Activated CD8-positive, alpha-beta memory T cell treated with anti-CD3 and anti-CD28 coated beads, Interleukin-2, amount 10 ng/mL, durations not matched to agents 7 days and 5 days (primary cell): ENCODE data around the gene FGFBP1. TPM values are rescaled to one million over a fixed set of nuclear protein-coding genes. Genes with fewer than 3 reads are reported as not detected.

ENCODE experiments used
- ATAC-seq: fragments of 150-1000 bp; cut with Tn5 transposase; one replicate; pipeline ENCODE4 v1.10.0; 2021; ENCODE audit warnings: moderate library complexity
- CTCF ChIA-PET: fragments of 350-600 bp; sonication (Branson Sonifier 250); formaldehyde crosslinking; loops from one replicate; lab custom pipeline; 2021; ENCODE audit warnings: antibody characterized with exemption; lab: Charles Lee
- DNase-seq: peaks from one replicate; pipeline ENCODE4 v3.0.0-alpha.2; 2020
- H3K27ac Mint-ChIP-seq: one replicate; pipeline ENCODE4 v1.8.0; 2021; ENCODE audit warnings: mild to moderate bottlenecking, mixed read lengths
- H3K27me3 Mint-ChIP-seq: one replicate; pipeline ENCODE4 v1.8.0; 2021; ENCODE audit warnings: mixed read lengths
- H3K36me3 Mint-ChIP-seq: one replicate; pipeline ENCODE4 v1.8.0; 2021; ENCODE audit warnings: mild to moderate bottlenecking, mixed read lengths
- H3K4me1 Mint-ChIP-seq: one replicate; pipeline ENCODE4 v1.8.0; 2021; ENCODE audit warnings: mixed read lengths
- H3K4me3 Mint-ChIP-seq: one replicate; pipeline ENCODE4 v1.8.0; 2021; ENCODE audit warnings: mild to moderate bottlenecking, moderate library complexity, mixed read lengths
- H3K9me3 Mint-ChIP-seq: one replicate; pipeline ENCODE4 v1.8.0; 2022; ENCODE audit warnings: low read depth, mixed read lengths
- total RNA-seq, 2 experiments: library from RNA; stranded (reverse); gene quantifications; one replicate each; pipeline ENCODE4 v1.2.3, GENCODE V29; 2021

FGFBP1 gene
- total RNA-seq, 2 experiments from 2014 or later, result not detected

DNA sequence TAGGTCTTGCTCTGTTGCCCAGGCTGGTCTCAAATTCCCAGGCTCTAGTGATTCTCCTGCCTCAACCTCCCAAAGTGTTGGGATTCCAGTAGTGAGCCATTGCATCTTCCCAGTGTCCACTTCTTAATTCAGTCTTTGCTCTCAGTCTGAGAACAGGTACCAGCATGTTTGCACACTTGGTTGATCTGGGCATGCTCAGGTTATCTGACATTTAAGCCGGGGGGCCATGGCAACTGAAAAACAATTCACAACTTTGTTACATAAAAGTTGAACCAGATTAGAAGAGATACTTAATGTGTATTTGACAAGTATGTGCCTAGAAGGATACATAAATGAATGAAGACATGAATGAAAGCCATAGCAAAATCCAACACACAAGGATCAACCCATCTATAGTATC, 39.0 kb downstream of the FGFBP1 start:
- no peak for DNase-seq
- no peak for ATAC-seq
- Mint-ChIP-seq H3K4me1 (peaks cover 19% of the 10 kb centered on the region), H3K27me3 (peaks cover 66% of the 10 kb centered on the region), H3K9me3 (peaks cover 3% of the 10 kb centered on the region), H3K36me3 (no peaks in the 10 kb centered on the region), H3K4me3 (no peak overlapping the region), H3K27ac (no peak overlapping the region)
- CTCF ChIA-PET, result no interaction called here

GRCh38 chr4:15898902-15899301, 39.6 kb downstream of the FGFBP1 start:
- H3K36me3 Mint-ChIP-seq, result no peaks in the 10 kb centered on the region
- DNase-seq, result no peak
- no peak overlapping the region for H3K4me3 Mint-ChIP-seq
- no peak for ATAC-seq
- peaks cover 19% of the 10 kb centered on the region for H3K4me1 Mint-ChIP-seq
- no peak overlapping the region for H3K27ac Mint-ChIP-seq
- H3K9me3 Mint-ChIP-seq, result no peaks in the 10 kb centered on the region
- CTCF ChIA-PET, result interaction anchor here (1.7 kb wide), 1 partner anchor 16 kb away, joined by 5 read pairs; no protein-coding TSS in a partner anchor
- peaks cover 66% of the 10 kb centered on the region for H3K27me3 Mint-ChIP-seq

DNA sequence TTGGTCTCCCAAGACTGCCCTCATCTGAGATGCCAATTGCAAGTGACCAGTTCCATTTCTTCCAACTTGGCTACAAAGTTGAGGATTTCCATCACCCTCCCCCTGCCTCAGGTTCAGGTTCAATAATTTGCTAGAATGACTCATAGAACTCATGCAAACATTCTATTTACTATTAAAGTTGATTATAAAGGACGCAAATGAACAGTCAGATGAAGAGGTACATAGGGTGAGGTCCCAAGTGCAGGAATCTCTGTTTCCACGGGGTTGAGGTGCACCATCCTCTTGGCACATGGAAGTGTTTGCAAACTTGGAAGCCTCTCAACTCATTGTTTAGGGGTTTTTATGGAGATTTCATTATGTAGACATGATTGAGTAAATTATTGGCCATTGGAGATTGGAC, 41.0 kb downstream of the FGFBP1 start:
- H3K4me3 Mint-ChIP-seq, result no peak overlapping the region
- H3K4me1 Mint-ChIP-seq, result peaks cover 11% of the 10 kb centered on the region
- DNase-seq (no peak), ATAC-seq (no peak)
- no peaks in the 10 kb centered on the region for H3K9me3 Mint-ChIP-seq
- H3K27ac Mint-ChIP-seq, result no peak overlapping the region
- H3K36me3 Mint-ChIP-seq, result no peaks in the 10 kb centered on the region
- peaks cover 67% of the 10 kb centered on the region for H3K27me3 Mint-ChIP-seq
- CTCF ChIA-PET, result interaction anchor here (1.3 to 1.7 kb wide), 2 partner anchors 15 to 59 kb away, joined by 4 to 5 read pairs; no protein-coding TSS in a partner anchor

- Mint-ChIP-seq H3K9me3 (no peaks in the 10 kb centered on the region), H3K4me1 (no peaks in the 10 kb centered on the region), H3K27ac (no peak overlapping the region), H3K27me3 (peaks cover 66% of the 10 kb centered on the region), H3K4me3 (no peak overlapping the region), H3K36me3 (no peaks in the 10 kb centered on the region)
- CTCF ChIA-PET, result interaction anchor here (1.2 to 2.3 kb wide), 2 partner anchors 12 kb away, joined by 7 to 9 read pairs; no protein-coding TSS in a partner anchor
- DNase-seq (no peak), ATAC-seq (no peak)
Measured at GRCh38 chr4:15894921-15895916, 43.3 kb downstream of the FGFBP1 start.

DNA sequence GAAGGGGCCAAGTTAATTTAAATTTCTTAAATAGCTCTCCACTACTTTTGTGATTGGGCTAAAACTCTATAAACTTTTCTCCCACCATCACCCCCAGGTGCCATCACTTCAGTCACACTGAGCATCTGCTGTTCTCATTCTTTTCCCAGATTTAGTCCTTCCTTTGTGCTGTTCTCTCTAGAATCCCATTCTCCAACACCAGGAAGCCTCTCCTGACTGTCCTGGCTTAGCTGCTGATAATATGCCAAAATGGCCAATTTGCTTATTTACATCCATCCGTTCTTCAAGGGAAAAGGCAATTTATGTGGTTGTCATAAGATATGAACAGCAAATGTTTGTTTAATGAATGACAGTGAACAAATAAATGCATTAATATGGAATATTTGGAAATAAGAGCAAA, 44.1 kb downstream of the FGFBP1 start:
- H3K4me1 Mint-ChIP-seq, result no peaks in the 10 kb centered on the region
- H3K27me3 Mint-ChIP-seq, result peaks cover 60% of the 10 kb centered on the region
- no peaks in the 10 kb centered on the region for H3K9me3 Mint-ChIP-seq
- H3K27ac Mint-ChIP-seq, result no peak overlapping the region
- H3K36me3 Mint-ChIP-seq, result no peaks in the 10 kb centered on the region
- ATAC-seq, result no peak
- DNase-seq, result no peak
- no peak overlapping the region for H3K4me3 Mint-ChIP-seq
- CTCF ChIA-PET, result interaction anchor here (2.3 kb wide), 1 partner anchor 11 kb away, joined by 9 read pairs; no protein-coding TSS in a partner anchor

DNA sequence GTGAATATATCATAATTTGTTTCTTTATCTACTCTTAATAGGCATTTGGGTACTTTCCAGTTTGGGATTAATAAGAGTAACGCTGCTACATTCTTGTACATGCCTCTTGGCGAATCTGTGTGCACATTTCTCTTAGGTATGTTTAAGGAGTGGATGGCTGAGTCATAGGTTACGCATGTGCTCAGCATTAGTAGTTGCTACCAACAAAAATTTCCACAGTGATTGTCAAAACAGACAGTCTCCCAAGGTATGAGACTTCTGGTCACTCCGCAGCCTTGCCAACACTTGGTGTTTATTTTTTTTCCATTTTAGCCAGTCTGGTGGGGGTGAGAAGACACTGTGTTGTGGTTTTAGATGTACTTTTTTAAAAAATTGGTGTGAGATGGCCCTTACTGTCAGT, 44.6 kb downstream of the FGFBP1 start:
- ATAC-seq, result no peak
- no peaks in the 10 kb centered on the region for H3K4me1 Mint-ChIP-seq
- peaks cover 60% of the 10 kb centered on the region for H3K27me3 Mint-ChIP-seq
- no peak for DNase-seq
- no peaks in the 10 kb centered on the region for H3K36me3 Mint-ChIP-seq
- H3K9me3 Mint-ChIP-seq, result no peaks in the 10 kb centered on the region
- CTCF ChIA-PET, result interaction anchor here (2.3 kb wide), 1 partner anchor 11 kb away, joined by 9 read pairs; no protein-coding TSS in a partner anchor
- H3K27ac Mint-ChIP-seq, result no peak overlapping the region
- no peak overlapping the region for H3K4me3 Mint-ChIP-seq

GRCh38 chr4:15891312-15891711, 47.2 kb downstream of the FGFBP1 start:
- H3K4me3 Mint-ChIP-seq, result no peak overlapping the region
- H3K27me3 Mint-ChIP-seq, result peaks cover 41% of the 10 kb centered on the region
- ATAC-seq (no peak), DNase-seq (no peak)
- H3K36me3 Mint-ChIP-seq, result no peaks in the 10 kb centered on the region
- H3K27ac Mint-ChIP-seq, result no peak overlapping the region
- H3K9me3 Mint-ChIP-seq, result no peaks in the 10 kb centered on the region
- H3K4me1 Mint-ChIP-seq, result no peaks in the 10 kb centered on the region
- CTCF ChIA-PET, result interaction anchor here (1.0 to 1.5 kb wide), 2 partner anchors 9 to 13 kb away, joined by 3 to 5 read pairs; no protein-coding TSS in a partner anchor

GRCh38 chr4:15890246-15890829, 48.2 kb downstream of the FGFBP1 start:
- no peak overlapping the region for H3K27ac Mint-ChIP-seq
- CTCF ChIA-PET, result interaction anchor here (1.0 to 1.5 kb wide), 2 partner anchors 8 to 12 kb away, joined by 3 to 5 read pairs; no protein-coding TSS in a partner anchor
- H3K4me1 Mint-ChIP-seq, result no peaks in the 10 kb centered on the region
- H3K36me3 Mint-ChIP-seq, result no peaks in the 10 kb centered on the region
- ATAC-seq, result no peak
- H3K27me3 Mint-ChIP-seq, result peaks cover 36% of the 10 kb centered on the region
- DNase-seq, result no peak
- H3K9me3 Mint-ChIP-seq, result no peaks in the 10 kb centered on the region
- no peak overlapping the region for H3K4me3 Mint-ChIP-seq

DNA sequence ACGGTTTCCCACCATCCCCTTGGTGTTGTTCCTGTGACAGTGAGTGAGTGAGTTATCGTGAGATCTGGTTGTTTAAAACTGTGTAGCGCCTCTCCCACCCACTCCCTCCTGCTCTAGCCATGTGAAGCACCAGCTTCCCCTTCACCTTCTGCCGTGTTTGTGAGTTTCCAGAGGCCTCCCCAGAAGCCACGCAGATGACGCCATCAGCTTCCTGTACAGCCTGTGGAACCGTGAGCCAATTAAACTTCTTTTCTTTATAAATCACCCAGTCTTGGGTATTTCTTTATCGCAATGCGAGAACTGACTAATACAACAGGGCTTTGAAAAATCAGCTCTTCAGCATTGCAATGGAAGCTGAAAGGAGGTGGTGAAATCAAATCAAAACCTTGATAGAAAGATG, 50.0 kb downstream of the FGFBP1 start:
- H3K4me1 Mint-ChIP-seq, result no peaks in the 10 kb centered on the region
- H3K9me3 Mint-ChIP-seq, result no peaks in the 10 kb centered on the region
- no peak for ATAC-seq
- CTCF ChIA-PET, result interaction anchor here (1.6 to 2.4 kb wide), 2 partner anchors 68 to 113 kb away, joined by 8 read pairs; no protein-coding TSS in a partner anchor
- no peak for DNase-seq
- H3K36me3 Mint-ChIP-seq, result no peaks in the 10 kb centered on the region
- H3K27me3 Mint-ChIP-seq, result peaks cover 32% of the 10 kb centered on the region
- H3K4me3 Mint-ChIP-seq, result no peak overlapping the region
- H3K27ac Mint-ChIP-seq, result no peak overlapping the region

Other genes with a start within 250 kb of the FGFBP1 start
- under 1 TPM; 0.40 to 0.70 TPM for gene BST1, start 235.7 kb downstream of the FGFBP1 start, total RNA-seq
- gene CD38, start 160.4 kb downstream of the FGFBP1 start, total RNA-seq, result 100 to 1,000 TPM; 151 to 179 TPM
- 1 to 10 TPM; 2.0 to 9.0 TPM for gene FGFBP2, start 24.4 kb upstream of the FGFBP1 start, total RNA-seq
- not detected for gene PROM1, start 145.3 kb upstream of the FGFBP1 start, total RNA-seq